ENCODE results near the gene PTGES3.

- TF ChIP-seq CTCF (IDR thresholded peaks at IDR 0.05) (peak in 3 of 7 experiments; percentile 1 to 9 (median 3)), POLR2A (IDR thresholded peaks at IDR 0.05) (peak in 2 of 3 donors; percentile 37 to 52)
These were observed 53.7 kb downstream of the PTGES3 start for GRCh38 chr12:56634242-56634836.

All from body of pancreas (tissue), 4 donors.